ENCODE data around the gene TRIP10.
"Not testable (repeated sequence)": the region's sequence is repeated elsewhere in the genome, so short reads cannot be mapped to it uniquely, and the experiment has no call there.

Gene TRIP10

GRCh38 chr19:6774821-6775707, 35.6 kb downstream of the TRIP10 start:
- Histone ChIP-seq H2AFZ (ENCODE audit: low read depth, low read length) (no peak overlapping the region), H3K4me3 (ENCODE audit: low read length) (no peak overlapping the region), H3K4me1 (ENCODE audit: insufficient read depth, low read length) (no peaks in the 10 kb centered on the region), H3K36me3 (ENCODE audit: insufficient read depth, low read length) (no peaks in the 10 kb centered on the region), H3K27me3 (ENCODE audit: insufficient read depth, low read length) (no peaks in the 10 kb centered on the region), H3K9me3 (ENCODE audit: low read length) (no peaks in the 10 kb centered on the region)

GRCh38 chr19:6776045-6776444, 36.6 kb downstream of the TRIP10 start:
- not testable (repeated sequence) for H2AFZ ChIP-seq (ENCODE audit: low read depth, low read length); H3K9me3 ChIP-seq (ENCODE audit: low read length); H3K27me3 ChIP-seq (ENCODE audit: insufficient read depth, low read length); H3K36me3 ChIP-seq (ENCODE audit: insufficient read depth, low read length); H3K4me1 ChIP-seq (ENCODE audit: insufficient read depth, low read length); H3K4me3 ChIP-seq (ENCODE audit: low read length)

- H3K36me3 ChIP-seq (ENCODE audit: insufficient read depth, low read length) = no peaks in the 10 kb centered on the region
- no peak overlapping the region for H3K4me3 ChIP-seq (ENCODE audit: low read length)
- no peaks in the 10 kb centered on the region for H3K27me3 ChIP-seq (ENCODE audit: insufficient read depth, low read length)
- no peak overlapping the region for H2AFZ ChIP-seq (ENCODE audit: low read depth, low read length)
- no peaks in the 10 kb centered on the region for H3K4me1 ChIP-seq (ENCODE audit: insufficient read depth, low read length)
- no peaks in the 10 kb centered on the region for H3K9me3 ChIP-seq (ENCODE audit: low read length)
Measured at GRCh38 chr19:6776999-6777398, 37.5 kb downstream of the TRIP10 start.

GRCh38 chr19:6777434-6777833, 38.0 kb downstream of the TRIP10 start:
- H3K36me3 ChIP-seq (ENCODE audit: insufficient read depth, low read length) = no peaks in the 10 kb centered on the region
- no peaks in the 10 kb centered on the region for H3K4me1 ChIP-seq (ENCODE audit: insufficient read depth, low read length)
- no peaks in the 10 kb centered on the region for H3K27me3 ChIP-seq (ENCODE audit: insufficient read depth, low read length)
- H3K9me3 ChIP-seq (ENCODE audit: low read length) = no peaks in the 10 kb centered on the region
- H2AFZ ChIP-seq (ENCODE audit: low read depth, low read length) = no peak overlapping the region
- H3K4me3 ChIP-seq (ENCODE audit: low read length) = no peak overlapping the region

- Histone ChIP-seq H3K4me1 (ENCODE audit: insufficient read depth, low read length) (no peaks in the 10 kb centered on the region), H3K4me3 (ENCODE audit: low read length) (no peak overlapping the region), H3K27me3 (ENCODE audit: insufficient read depth, low read length) (no peaks in the 10 kb centered on the region), H2AFZ (ENCODE audit: low read depth, low read length) (no peak overlapping the region), H3K36me3 (ENCODE audit: insufficient read depth, low read length) (no peaks in the 10 kb centered on the region), H3K9me3 (ENCODE audit: low read length) (no peaks in the 10 kb centered on the region)
Measured at GRCh38 chr19:6778386-6778785, 38.9 kb downstream of the TRIP10 start.

- Histone ChIP-seq H3K27me3 (ENCODE audit: insufficient read depth, low read length) (no peaks in the 10 kb centered on the region), H3K36me3 (ENCODE audit: insufficient read depth, low read length) (no peaks in the 10 kb centered on the region), H3K9me3 (ENCODE audit: low read length) (no peaks in the 10 kb centered on the region), H3K4me1 (ENCODE audit: insufficient read depth, low read length) (no peaks in the 10 kb centered on the region), H3K4me3 (ENCODE audit: low read length) (no peak overlapping the region), H2AFZ (ENCODE audit: low read depth, low read length) (no peak overlapping the region)
Measured at GRCh38 chr19:6779206-6779605, 39.7 kb downstream of the TRIP10 start.

- Histone ChIP-seq H3K36me3 (ENCODE audit: insufficient read depth, low read length) (no peaks in the 10 kb centered on the region), H3K27me3 (ENCODE audit: insufficient read depth, low read length) (no peaks in the 10 kb centered on the region), H2AFZ (ENCODE audit: low read depth, low read length) (no peak overlapping the region), H3K4me1 (ENCODE audit: insufficient read depth, low read length) (no peaks in the 10 kb centered on the region), H3K4me3 (ENCODE audit: low read length) (no peak overlapping the region), H3K9me3 (ENCODE audit: low read length) (peaks cover 5% of the 10 kb centered on the region)
Measured at GRCh38 chr19:6787393-6787792, 47.9 kb downstream of the TRIP10 start.

GRCh38 chr19:6788896-6789295, 49.4 kb downstream of the TRIP10 start:
- Histone ChIP-seq H3K9me3 (ENCODE audit: low read length) (peaks cover 5% of the 10 kb centered on the region), H2AFZ (ENCODE audit: low read depth, low read length) (no peak overlapping the region), H3K27me3 (ENCODE audit: insufficient read depth, low read length) (no peaks in the 10 kb centered on the region), H3K36me3 (ENCODE audit: insufficient read depth, low read length) (no peaks in the 10 kb centered on the region), H3K4me1 (ENCODE audit: insufficient read depth, low read length) (no peaks in the 10 kb centered on the region), H3K4me3 (ENCODE audit: low read length) (no peak overlapping the region)

GRCh38 chr19:6790194-6791128, 51.0 kb downstream of the TRIP10 start:
- Histone ChIP-seq H3K36me3 (ENCODE audit: insufficient read depth, low read length) (no peaks in the 10 kb centered on the region), H3K27me3 (ENCODE audit: insufficient read depth, low read length) (no peaks in the 10 kb centered on the region), H3K4me3 (ENCODE audit: low read length) (no peak overlapping the region), H3K4me1 (ENCODE audit: insufficient read depth, low read length) (no peaks in the 10 kb centered on the region), H2AFZ (ENCODE audit: low read depth, low read length) (no peak overlapping the region), H3K9me3 (ENCODE audit: low read length) (peaks cover 5% of the 10 kb centered on the region)

- H3K9me3 ChIP-seq (ENCODE audit: low read length) = peaks cover 5% of the 10 kb centered on the region
- H3K4me3 ChIP-seq (ENCODE audit: low read length) = no peak overlapping the region
- no peaks in the 10 kb centered on the region for H3K36me3 ChIP-seq (ENCODE audit: insufficient read depth, low read length)
- no peaks in the 10 kb centered on the region for H3K4me1 ChIP-seq (ENCODE audit: insufficient read depth, low read length)
- no peak overlapping the region for H2AFZ ChIP-seq (ENCODE audit: low read depth, low read length)
- H3K27me3 ChIP-seq (ENCODE audit: insufficient read depth, low read length) = no peaks in the 10 kb centered on the region
Measured at GRCh38 chr19:6791237-6791636, 51.8 kb downstream of the TRIP10 start.

- no peaks in the 10 kb centered on the region for H3K36me3 ChIP-seq (ENCODE audit: insufficient read depth, low read length)
- no peaks in the 10 kb centered on the region for H3K4me1 ChIP-seq (ENCODE audit: insufficient read depth, low read length)
- peaks cover 5% of the 10 kb centered on the region for H3K9me3 ChIP-seq (ENCODE audit: low read length)
- H3K27me3 ChIP-seq (ENCODE audit: insufficient read depth, low read length) = no peaks in the 10 kb centered on the region
- H3K4me3 ChIP-seq (ENCODE audit: low read length) = no peak overlapping the region
- H2AFZ ChIP-seq (ENCODE audit: low read depth, low read length) = no peak overlapping the region
Measured at GRCh38 chr19:6793411-6793810, 53.9 kb downstream of the TRIP10 start.

GRCh38 chr19:6793973-6794372, 54.5 kb downstream of the TRIP10 start:
- Histone ChIP-seq H2AFZ (ENCODE audit: low read depth, low read length) (no peak overlapping the region), H3K27me3 (ENCODE audit: insufficient read depth, low read length) (no peaks in the 10 kb centered on the region), H3K9me3 (ENCODE audit: low read length) (peaks cover 5% of the 10 kb centered on the region), H3K36me3 (ENCODE audit: insufficient read depth, low read length) (no peaks in the 10 kb centered on the region), H3K4me1 (ENCODE audit: insufficient read depth, low read length) (no peaks in the 10 kb centered on the region), H3K4me3 (ENCODE audit: low read length) (no peak overlapping the region)

GRCh38 chr19:6794686-6795431, 55.4 kb downstream of the TRIP10 start:
- no peaks in the 10 kb centered on the region for H3K4me1 ChIP-seq (ENCODE audit: insufficient read depth, low read length)
- H3K9me3 ChIP-seq (ENCODE audit: low read length) = peaks cover 5% of the 10 kb centered on the region
- no peak overlapping the region for H3K4me3 ChIP-seq (ENCODE audit: low read length)
- H3K27me3 ChIP-seq (ENCODE audit: insufficient read depth, low read length) = no peaks in the 10 kb centered on the region
- no peak overlapping the region for H2AFZ ChIP-seq (ENCODE audit: low read depth, low read length)
- no peaks in the 10 kb centered on the region for H3K36me3 ChIP-seq (ENCODE audit: insufficient read depth, low read length)
